H9 (cell line): ENCODE measurements around the gene PPL. TPM values are rescaled to one million over a fixed set of nuclear protein-coding genes. Genes with fewer than 3 reads are reported as not detected.

Experiments used
- DNase-seq: peaks from one replicate; pipeline ENCODE4 v3.0.0-alpha.2; 2017
- H2AFZ ChIP-seq: one replicate; pipeline ENCODE4 v1.6.1; 2013; ENCODE audit warnings: mild to moderate bottlenecking, low read length, control low read depth, moderate library complexity
- H2AK5ac ChIP-seq: 2 replicates; pipeline ENCODE4 v1.6.1; 2013; ENCODE audit warnings: low read length, control low read depth, mixed read lengths; ENCODE audit not compliant: insufficient read length
- H2BK120ac ChIP-seq: one replicate; pipeline ENCODE4 v1.6.1; 2013; ENCODE audit warnings: low read depth, mild to moderate bottlenecking, low read length, control low read depth, inconsistent platforms; ENCODE audit not compliant: poor library complexity, severe bottlenecking
- H2BK12ac ChIP-seq: 2 replicates; pipeline ENCODE4 v1.6.1; 2013; ENCODE audit warnings: low read length, control low read depth, mixed read lengths, low read depth; ENCODE audit not compliant: insufficient read length
- H2BK15ac ChIP-seq: 2 replicates; pipeline ENCODE4 v1.6.1; 2013; ENCODE audit warnings: low read depth, low read length, control low read depth
- H2BK20ac ChIP-seq: one replicate; pipeline ENCODE4 v1.6.1; 2013; ENCODE audit warnings: low read depth, mild to moderate bottlenecking, low read length, control low read depth, inconsistent platforms; ENCODE audit not compliant: poor library complexity, severe bottlenecking
- H2BK5ac ChIP-seq: 2 replicates; pipeline ENCODE4 v1.6.1; 2013; ENCODE audit warnings: low read length, control low read depth, mixed read lengths; ENCODE audit not compliant: insufficient read length
- H3K14ac ChIP-seq: 2 replicates; pipeline ENCODE4 v1.6.1; 2013; ENCODE audit warnings: low read length, control low read depth; ENCODE audit not compliant: insufficient read depth
- H3K18ac ChIP-seq: 2 replicates; pipeline ENCODE4 v1.6.1; 2013; ENCODE audit warnings: low read depth, mild to moderate bottlenecking, mixed read lengths, low read length, control low read depth; ENCODE audit not compliant: insufficient read length
- H3K23ac ChIP-seq: 2 replicates; pipeline ENCODE4 v1.6.1; 2013; ENCODE audit warnings: low read length, control low read depth, mixed read lengths, low read depth; ENCODE audit not compliant: insufficient read length
- H3K23me2 ChIP-seq: 2 replicates; pipeline ENCODE4 v1.6.1; 2013; ENCODE audit warnings: low read depth, mild to moderate bottlenecking, mixed read lengths, low read length, control low read depth; ENCODE audit not compliant: insufficient read length, poor library complexity, severe bottlenecking
- H3K27ac ChIP-seq: 2 replicates; pipeline ENCODE4 v1.5.1; 2013; ENCODE audit warnings: low read length, control low read depth, mixed read lengths, low read depth; ENCODE audit not compliant: insufficient read length
- H3K27me3 ChIP-seq: 2 replicates; pipeline ENCODE4 v1.6.1; 2013; ENCODE audit warnings: low read length, control low read depth, inconsistent platforms; ENCODE audit not compliant: insufficient read depth
- H3K4ac ChIP-seq: 2 replicates; pipeline ENCODE4 v1.6.1; 2013; ENCODE audit warnings: low read depth, mild to moderate bottlenecking, control low read depth, inconsistent platforms, low read length, moderate library complexity
- H3K4me1 ChIP-seq: 2 replicates; pipeline ENCODE4 v1.6.1; 2013; ENCODE audit warnings: low read length, control low read depth, inconsistent platforms; ENCODE audit not compliant: insufficient read depth
- H3K4me2 ChIP-seq: 2 replicates; pipeline ENCODE4 v1.6.1; 2013; ENCODE audit warnings: low read length, control low read depth, mixed read lengths; ENCODE audit not compliant: insufficient read length, insufficient read depth
- H3K56ac ChIP-seq: 2 replicates; pipeline ENCODE4 v1.6.1; 2013; ENCODE audit warnings: low read depth, mild to moderate bottlenecking, mixed read lengths, low read length, control low read depth; ENCODE audit not compliant: insufficient read length
- H3K79me1 ChIP-seq: 2 replicates; pipeline ENCODE4 v1.6.1; 2013; ENCODE audit warnings: low read depth, mild to moderate bottlenecking, moderate library complexity, low read length, control low read depth, inconsistent platforms; ENCODE audit not compliant: insufficient read depth, poor library complexity, severe bottlenecking
- H3K79me2 ChIP-seq: 2 replicates; pipeline ENCODE4 v1.6.1; 2013; ENCODE audit warnings: low read length, control low read depth, inconsistent platforms; ENCODE audit not compliant: insufficient read depth
- H3K9ac ChIP-seq: 2 replicates; pipeline ENCODE4 v1.6.1; 2013; ENCODE audit warnings: low read length, control low read depth, mixed read lengths; ENCODE audit not compliant: insufficient read length; ENCODE audit errors: extremely low read depth
- H3K9me3 ChIP-seq: one replicate; pipeline ENCODE4 v1.6.1; 2013; ENCODE audit warnings: low read depth, low read length, inconsistent platforms; ENCODE audit not compliant: control insufficient read depth
- H3T11ph ChIP-seq: one replicate; pipeline ENCODE4 v1.6.1; 2013; ENCODE audit warnings: mild to moderate bottlenecking, low read length, control low read depth, inconsistent platforms
- H4K20me1 ChIP-seq: one replicate; pipeline ENCODE4 v1.6.1; 2013; ENCODE audit not compliant: control insufficient read depth, insufficient read length, insufficient read depth
- H4K5ac ChIP-seq: 2 replicates; pipeline ENCODE4 v1.6.1; 2013; ENCODE audit warnings: low read depth, mild to moderate bottlenecking, mixed read lengths, low read length, control low read depth; ENCODE audit not compliant: insufficient read length
- H4K8ac ChIP-seq: replicated peaks from 2 replicates; pipeline ENCODE4 v1.6.1; 2013; ENCODE audit warnings: low read length, control low read depth, mixed read lengths, low read depth; ENCODE audit not compliant: insufficient read length
- H4K91ac ChIP-seq: 2 replicates; pipeline ENCODE4 v1.6.1; 2013; ENCODE audit warnings: low read depth, mild to moderate bottlenecking, moderate library complexity, mixed read lengths, low read length, control low read depth; ENCODE audit not compliant: insufficient read length
- H3K27ac Mint-ChIP-seq, 3 experiments: 2 replicates in 2 of 3; 3 replicates in 1 of 3; pipeline ENCODE4 v1.8.0; 2020 to 2021; ENCODE audit warnings: mixed read lengths in 3 of 3, mild to moderate bottlenecking in 1 of 3, moderate library complexity in 1 of 3
- H3K27me3 Mint-ChIP-seq: 2 replicates; pipeline ENCODE4 v1.8.0; 2021; ENCODE audit warnings: low read depth, mild to moderate bottlenecking, moderate library complexity, mixed read lengths
- H3K36me3 Mint-ChIP-seq, 3 experiments: 2 replicates in 2 of 3; 3 replicates in 1 of 3; pipeline ENCODE4 v1.8.0; 2020 to 2021; ENCODE audit warnings: low read depth in 3 of 3, mixed read lengths in 3 of 3; ENCODE audit not compliant: insufficient read depth in 1 of 3
- H3K4me1 Mint-ChIP-seq, 2 experiments: 2 replicates each; pipeline ENCODE4 v1.8.0; 2020; ENCODE audit warnings: mixed read lengths in 2 of 2
- H3K4me3 Mint-ChIP-seq, 2 experiments: 2 replicates in 1 of 2; 3 replicates in 1 of 2; pipeline ENCODE4 v1.8.0; 2020 to 2021; ENCODE audit warnings: mild to moderate bottlenecking in 2 of 2, mixed read lengths in 2 of 2, moderate library complexity in 1 of 2
- H3K9me3 Mint-ChIP-seq, 2 experiments: 2 replicates in 1 of 2; 3 replicates in 1 of 2; pipeline ENCODE4 v1.8.0; 2020; ENCODE audit warnings: mild to moderate bottlenecking in 2 of 2, mixed read lengths in 2 of 2, moderate library complexity in 1 of 2
- WGBS: extraction: QIAGEN DNeasy Blood & Tissue Kit; methylation state at CpG from one replicate; pipeline ENCODE4 v1.1.7; 2013; ENCODE audit warnings: missing lambda C conversion rate, low lambda C conversion rate, mixed read lengths; ENCODE audit not compliant: insufficient read length; ENCODE audit errors: extremely low coverage; 5-methylcytosine and 5-hydroxymethylcytosine counted together
- total RNA-seq: library from RNA; stranded (reverse); gene quantifications from 2 replicates; pipeline ENCODE4 v1.2.1, GENCODE V29; 2021
- TF ChIP-seq, protein P1 (sequence below): fragments of 200-600 bp; sonication (generic); conservative IDR thresholded peaks from 3 replicates; pipeline ENCODE4 v1.8.0; 2021; ENCODE audit warnings: antibody characterized with exemption, mild to moderate bottlenecking

Gene PPL
- total RNA-seq, 1 experiment from 2014 or later = 29.2 TPM

DNA sequence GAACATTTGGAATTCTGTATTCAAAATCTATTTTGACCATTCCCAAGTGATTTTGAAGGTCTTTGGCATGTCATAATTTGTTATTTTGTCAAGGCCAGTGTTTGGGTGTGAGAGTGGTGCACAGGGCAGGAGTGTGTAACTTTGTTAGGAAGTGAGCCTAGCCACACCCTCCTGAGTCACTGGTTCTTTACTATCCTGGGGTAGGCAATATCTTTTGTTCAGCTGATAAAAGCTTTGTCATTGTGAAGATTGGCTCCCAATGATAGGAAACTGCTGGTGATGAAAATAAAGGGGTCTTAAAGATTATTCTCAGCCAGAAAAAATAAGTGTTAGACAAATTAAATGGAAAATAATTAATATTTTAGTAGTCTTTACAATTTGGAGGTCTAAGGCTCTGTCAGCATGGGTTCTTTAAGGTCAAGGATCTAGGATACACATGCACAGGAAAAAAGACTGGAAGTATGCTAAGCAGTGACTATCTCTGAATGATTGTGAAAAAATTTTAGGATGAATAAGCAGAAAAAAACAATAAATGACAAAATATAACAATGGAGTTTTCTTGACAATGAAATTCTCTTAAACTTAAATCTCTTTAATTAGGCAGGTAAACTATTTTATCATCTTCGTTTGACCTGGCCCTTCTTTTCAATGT lies 84.6 kb downstream of the PPL start:
- H4K8ac ChIP-seq = no peak overlapping the region
- H2BK15ac ChIP-seq = no peak overlapping the region
- H3K4me2 ChIP-seq = no peak overlapping the region
- no peak overlapping the region for H4K91ac ChIP-seq
- no peaks in the 10 kb centered on the region for H3K4me1 ChIP-seq
- H2BK120ac ChIP-seq = no peak overlapping the region
- no peak overlapping the region for H3T11ph ChIP-seq
- Mint-ChIP-seq H3K4me1 (peaks cover 14 to 21% of the 10 kb centered on the region in 2 experiments), H3K9me3 (no peaks in the 10 kb centered on the region), H3K4me3 (no peak overlapping the region), H3K27ac (peak overlapping the region; percentile 44 to 58 (median 56); a peak in 2 of 7 replicates), H3K36me3 (peaks cover 15 to 44% (median 39%) of the 10 kb centered on the region in 3 experiments; a peak in 6 of 7 replicates), H3K27me3 (no peaks in the 10 kb centered on the region)
- H3K18ac ChIP-seq = no peak overlapping the region
- no peak overlapping the region for H2BK12ac ChIP-seq
- no peak overlapping the region for H3K9ac ChIP-seq
- H3K27ac ChIP-seq = no peak overlapping the region
- H3K56ac ChIP-seq = no peak overlapping the region
- TF ChIP-seq, protein P1, sequence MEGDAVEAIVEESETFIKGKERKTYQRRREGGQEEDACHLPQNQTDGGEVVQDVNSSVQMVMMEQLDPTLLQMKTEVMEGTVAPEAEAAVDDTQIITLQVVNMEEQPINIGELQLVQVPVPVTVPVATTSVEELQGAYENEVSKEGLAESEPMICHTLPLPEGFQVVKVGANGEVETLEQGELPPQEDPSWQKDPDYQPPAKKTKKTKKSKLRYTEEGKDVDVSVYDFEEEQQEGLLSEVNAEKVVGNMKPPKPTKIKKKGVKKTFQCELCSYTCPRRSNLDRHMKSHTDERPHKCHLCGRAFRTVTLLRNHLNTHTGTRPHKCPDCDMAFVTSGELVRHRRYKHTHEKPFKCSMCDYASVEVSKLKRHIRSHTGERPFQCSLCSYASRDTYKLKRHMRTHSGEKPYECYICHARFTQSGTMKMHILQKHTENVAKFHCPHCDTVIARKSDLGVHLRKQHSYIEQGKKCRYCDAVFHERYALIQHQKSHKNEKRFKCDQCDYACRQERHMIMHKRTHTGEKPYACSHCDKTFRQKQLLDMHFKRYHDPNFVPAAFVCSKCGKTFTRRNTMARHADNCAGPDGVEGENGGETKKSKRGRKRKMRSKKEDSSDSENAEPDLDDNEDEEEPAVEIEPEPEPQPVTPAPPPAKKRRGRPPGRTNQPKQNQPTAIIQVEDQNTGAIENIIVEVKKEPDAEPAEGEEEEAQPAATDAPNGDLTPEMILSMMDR = no peak
- H2BK5ac ChIP-seq = no peak overlapping the region
- H2AK5ac ChIP-seq = no peak overlapping the region
- no peak overlapping the region for H2AFZ ChIP-seq
- no peaks in the 10 kb centered on the region for H4K20me1 ChIP-seq
- H3K23me2 ChIP-seq = peaks cover 11% of the 10 kb centered on the region
- no peak overlapping the region for H3K4ac ChIP-seq
- H3K9me3 ChIP-seq = no peaks in the 10 kb centered on the region
- WGBS = no CpG with 5 or more reads among the region's 1 CpG
- no peak overlapping the region for H3K23ac ChIP-seq
- DNase-seq = no peak
- no peak overlapping the region for H2BK20ac ChIP-seq
- no peak overlapping the region for H4K5ac ChIP-seq
- H3K79me1 ChIP-seq = peaks cover 11% of the 10 kb centered on the region
- H3K14ac ChIP-seq = no peak overlapping the region
- H3K79me2 ChIP-seq = peaks cover 21% of the 10 kb centered on the region; the same call in 1 of the 2 replicates
- H3K27me3 ChIP-seq = no peaks in the 10 kb centered on the region
